Caco-2 (cell line): Measurements from ENCODE around the gene VPS13C. TPM values are rescaled to one million over a fixed set of nuclear protein-coding genes. Genes with fewer than 3 reads are reported as not detected.
A peak's percentile ranks its signal among the peaks of the same experiment; 100 is the strongest.

ENCODE experiments used
- BruUV-seq: library from RNA; stranded (reverse); fragments of 400-500 nt; replicated peaks from 2 replicates; lab custom pipeline; 2021; lab: Mats Ljungman, UMichigan
- CTCF ChIA-PET: fragments of 300-600 bp; sonication (Branson Sonifier 250); formaldehyde crosslinking; loops from one replicate; lab custom pipeline; 2022; ENCODE audit warnings: antibody characterized with exemption; lab: Charles Lee
- POLR2A ChIA-PET: fragments of 300-600 bp; sonication (Branson Sonifier 250); formaldehyde crosslinking; loops from one replicate; lab custom pipeline; 2022; ENCODE audit warnings: antibody characterized with exemption; lab: Charles Lee
- DNase-seq, 2 experiments: peaks; one replicate each; pipeline versions ENCODE4 v3.0.0 to v3.0.0-alpha.2; 2020 to 2022
- H3K27me3 ChIP-seq: replicated peaks from 2 replicates; pipeline ENCODE4 v1.6.0; 2011; ENCODE audit warnings: low read length; ENCODE audit not compliant: control insufficient read depth, insufficient read depth
- H3K36me3 ChIP-seq: 2 replicates; pipeline ENCODE4 v1.5.1; 2011; ENCODE audit warnings: low read length; ENCODE audit not compliant: control insufficient read depth, insufficient read depth
- H3K4me1 ChIP-seq: fragments of 250-450 bp; sonication (Bioruptor Pico); 2 replicates; pipeline ENCODE4 v1.5.1; 2020; ENCODE audit warnings: mild to moderate bottlenecking
- H3K4me3 ChIP-seq: 2 replicates; pipeline ENCODE4 v1.5.1; 2011; ENCODE audit warnings: low read depth, mild to moderate bottlenecking, control low read depth, low read length
- H3K9me3 ChIP-seq: fragments of 250-450 bp; sonication (Bioruptor Pico); 2 replicates; pipeline ENCODE4 v1.5.1; 2020; ENCODE audit warnings: mild to moderate bottlenecking, moderate library complexity
- H3K27ac Mint-ChIP-seq: one replicate; pipeline ENCODE4 v1.8.0; 2022; ENCODE audit warnings: mixed read lengths; ENCODE audit not compliant: unreplicated experiment
- H3K27me3 Mint-ChIP-seq: one replicate; pipeline ENCODE4 v1.8.0; 2022; ENCODE audit warnings: mixed read lengths; ENCODE audit not compliant: insufficient read depth, unreplicated experiment
- H3K36me3 Mint-ChIP-seq: one replicate; pipeline ENCODE4 v1.8.0; 2022; ENCODE audit warnings: mild to moderate bottlenecking, mixed read lengths; ENCODE audit not compliant: insufficient read depth, unreplicated experiment
- H3K4me1 Mint-ChIP-seq: one replicate; pipeline ENCODE4 v1.8.0; 2022; ENCODE audit warnings: low read depth, mixed read lengths; ENCODE audit not compliant: unreplicated experiment
- H3K4me3 Mint-ChIP-seq: one replicate; pipeline ENCODE4 v1.8.0; 2022; ENCODE audit warnings: mild to moderate bottlenecking, moderate library complexity, mixed read lengths; ENCODE audit not compliant: unreplicated experiment
- H3K9me3 Mint-ChIP-seq: one replicate; pipeline ENCODE4 v1.8.0; 2022; ENCODE audit warnings: mixed read lengths; ENCODE audit not compliant: unreplicated experiment
- intact Hi-C: fragments of 100-400 bp; cut with micrococcal nuclease; formaldehyde crosslinking; loops from one replicate; pipeline ENCODE4 v1.10.0; 2022; ENCODE audit not compliant: unreplicated experiment
- total RNA-seq: library from RNA; stranded (reverse); gene quantifications from 2 replicates; pipeline ENCODE4 v1.2.3, GENCODE V29; 2022
- TF ChIP-seq, protein P1 (sequence below), 2 experiments: fragments of 200-600 bp in 1 of 2; IDR thresholded peaks; 1 replicate in 1 of 2; 2 replicates in 1 of 2; pipeline versions ENCODE4 v1.5.1 to v1.8.0; 2011 to 2022; ENCODE audit warnings: antibody characterized with exemption in 1 of 2, control low read depth in 1 of 2, inconsistent platforms in 1 of 2, low read depth in 1 of 2, low read length in 1 of 2, mild to moderate bottlenecking in 1 of 2, moderate library complexity in 1 of 2; ENCODE audit not compliant: insufficient read depth in 1 of 2, severe bottlenecking in 1 of 2, unreplicated experiment in 1 of 2

Gene VPS13C
- total RNA-seq, 1 experiment from 2014 or later, result 42.4 TPM

DNA sequence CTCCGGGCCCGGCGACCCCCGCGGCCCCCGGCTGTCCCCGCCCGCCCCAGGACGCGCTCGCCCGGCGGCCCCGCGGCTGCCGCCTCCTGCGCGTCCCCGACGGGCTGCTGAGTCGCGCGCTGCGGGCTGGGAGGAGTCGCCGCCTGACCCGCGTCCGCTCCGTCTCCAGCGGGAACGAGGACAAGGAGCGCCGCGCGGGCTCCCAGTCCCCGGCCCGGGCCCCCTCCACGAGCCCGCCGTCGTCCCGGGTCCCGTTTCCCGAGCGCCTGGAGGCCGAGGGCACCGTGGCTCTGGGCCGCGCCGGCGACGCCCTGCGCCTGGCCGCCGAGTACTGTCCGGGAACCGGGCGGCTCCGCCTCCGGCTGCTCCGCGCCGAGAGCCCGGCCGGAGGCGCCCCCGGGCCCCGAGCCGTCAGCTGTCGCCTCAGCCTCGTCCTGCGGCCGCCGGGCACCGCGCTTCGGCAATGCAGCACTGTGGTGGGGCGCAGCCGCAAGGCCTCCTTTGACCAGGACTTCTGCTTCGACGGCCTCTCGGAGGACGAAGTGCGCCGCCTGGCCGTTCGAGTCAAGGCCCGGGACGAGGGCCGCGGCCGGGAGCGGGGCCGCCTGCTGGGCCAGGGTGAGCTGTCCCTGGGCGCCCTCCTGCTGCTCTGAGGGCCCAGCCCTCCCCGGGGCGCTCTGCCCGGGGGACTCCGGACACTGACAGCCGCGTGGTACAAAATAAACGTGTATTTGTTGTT is 8.0 kb upstream of the VPS13C start:
- no peaks in the 10 kb centered on the region for H3K9me3 Mint-ChIP-seq
- H3K27me3 Mint-ChIP-seq, result peaks cover 6% of the 10 kb centered on the region
- no peak overlapping the region for H3K27ac Mint-ChIP-seq
- no peaks in the 10 kb centered on the region for H3K27me3 ChIP-seq
- peaks cover 6% of the 10 kb centered on the region for H3K36me3 Mint-ChIP-seq
- POLR2A ChIA-PET, result no interaction called here
- intact Hi-C loops, result loop anchor here (1.0 kb wide), 1 partner anchor 8 kb away; the partner anchor contains the start of gene VPS13C
- TF ChIP-seq, protein P1, sequence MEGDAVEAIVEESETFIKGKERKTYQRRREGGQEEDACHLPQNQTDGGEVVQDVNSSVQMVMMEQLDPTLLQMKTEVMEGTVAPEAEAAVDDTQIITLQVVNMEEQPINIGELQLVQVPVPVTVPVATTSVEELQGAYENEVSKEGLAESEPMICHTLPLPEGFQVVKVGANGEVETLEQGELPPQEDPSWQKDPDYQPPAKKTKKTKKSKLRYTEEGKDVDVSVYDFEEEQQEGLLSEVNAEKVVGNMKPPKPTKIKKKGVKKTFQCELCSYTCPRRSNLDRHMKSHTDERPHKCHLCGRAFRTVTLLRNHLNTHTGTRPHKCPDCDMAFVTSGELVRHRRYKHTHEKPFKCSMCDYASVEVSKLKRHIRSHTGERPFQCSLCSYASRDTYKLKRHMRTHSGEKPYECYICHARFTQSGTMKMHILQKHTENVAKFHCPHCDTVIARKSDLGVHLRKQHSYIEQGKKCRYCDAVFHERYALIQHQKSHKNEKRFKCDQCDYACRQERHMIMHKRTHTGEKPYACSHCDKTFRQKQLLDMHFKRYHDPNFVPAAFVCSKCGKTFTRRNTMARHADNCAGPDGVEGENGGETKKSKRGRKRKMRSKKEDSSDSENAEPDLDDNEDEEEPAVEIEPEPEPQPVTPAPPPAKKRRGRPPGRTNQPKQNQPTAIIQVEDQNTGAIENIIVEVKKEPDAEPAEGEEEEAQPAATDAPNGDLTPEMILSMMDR (IDR thresholded peaks at IDR 0.05; ENCODE audit: insufficient read depth in 1 of 2, low read depth in 1 of 2, low read length in 1 of 2, severe bottlenecking in 1 of 2, unreplicated experiment in 1 of 2), result peak in 1 of 2 experiments; percentile 9
- H3K4me1 ChIP-seq, result peaks cover 10% of the 10 kb centered on the region
- H3K4me3 ChIP-seq, result peak overlapping the region; percentile 44
- DNase-seq, result peak; percentile 51 to 72
- no TSS peak for BruUV-seq
- CTCF ChIA-PET, result interaction anchor here (0.5 to 1.0 kb wide), 2 partner anchors 8 to 251 kb away, joined by 5 to 6 read pairs; partner anchors contain the start of gene VPS13C
- H3K9me3 ChIP-seq, result no peaks in the 10 kb centered on the region
- H3K4me3 Mint-ChIP-seq, result peak overlapping the region; percentile 73
- no peaks in the 10 kb centered on the region for H3K4me1 Mint-ChIP-seq
- no peaks in the 10 kb centered on the region for H3K36me3 ChIP-seq

DNA sequence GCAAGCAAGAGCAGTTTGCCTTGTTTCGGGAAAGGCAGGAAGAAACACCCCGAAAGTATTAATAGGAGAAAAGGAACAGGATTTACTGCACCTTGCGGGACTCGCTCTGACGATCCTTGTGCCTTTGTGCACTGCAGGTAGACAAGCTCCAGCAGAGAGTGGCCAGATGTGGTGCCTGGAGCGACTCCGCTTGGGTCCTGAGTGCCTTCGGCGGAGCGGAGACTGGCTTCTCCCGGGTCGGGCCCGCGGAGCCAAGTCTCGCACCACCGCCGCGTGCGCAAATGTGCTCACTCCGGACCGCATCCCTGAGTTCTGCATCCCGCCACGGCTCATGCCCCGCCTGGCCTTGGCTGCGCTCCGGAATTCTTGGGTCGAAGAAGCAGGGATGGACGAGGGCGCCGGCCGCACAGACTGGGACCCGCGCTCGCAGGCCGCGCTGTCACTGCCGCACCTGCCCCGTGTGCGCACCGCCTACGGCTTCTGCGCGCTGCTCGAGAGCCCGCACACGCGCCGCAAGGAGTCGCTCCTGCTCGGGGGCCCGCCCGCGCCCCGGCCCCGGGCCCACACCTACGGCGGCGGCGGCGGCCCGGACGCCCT is 7.3 kb upstream of the VPS13C start:
- TF ChIP-seq, protein P1 (IDR thresholded peaks at IDR 0.05; ENCODE audit: insufficient read depth in 1 of 2, low read depth in 1 of 2, low read length in 1 of 2, severe bottlenecking in 1 of 2, unreplicated experiment in 1 of 2), result no peak
- Mint-ChIP-seq H3K4me1 (no peaks in the 10 kb centered on the region), H3K36me3 (peaks cover 6% of the 10 kb centered on the region), H3K27ac (no peak overlapping the region), H3K9me3 (no peaks in the 10 kb centered on the region), H3K27me3 (peaks cover 3% of the 10 kb centered on the region), H3K4me3 (peak overlapping the region; percentile 73)
- H3K4me3 ChIP-seq, result peak overlapping the region; percentile 38
- DNase-seq, result peak in 1 of 2 experiments; percentile 44
- no peaks in the 10 kb centered on the region for H3K9me3 ChIP-seq
- BruUV-seq, result no TSS peak
- H3K36me3 ChIP-seq, result no peaks in the 10 kb centered on the region
- peaks cover 10% of the 10 kb centered on the region for H3K4me1 ChIP-seq
- H3K27me3 ChIP-seq, result no peaks in the 10 kb centered on the region
- intact Hi-C loops, result loop anchor here (1.0 to 2.0 kb wide), 3 partner anchors 7 to 239 kb away; partner anchors contain the start of gene VPS13C
- CTCF ChIA-PET, result interaction anchor here (0.5 to 1.2 kb wide), 3 partner anchors 75 to 250 kb away, joined by 3 to 6 read pairs (median 4); no protein-coding TSS in a partner anchor
- POLR2A ChIA-PET, result no interaction called here

DNA sequence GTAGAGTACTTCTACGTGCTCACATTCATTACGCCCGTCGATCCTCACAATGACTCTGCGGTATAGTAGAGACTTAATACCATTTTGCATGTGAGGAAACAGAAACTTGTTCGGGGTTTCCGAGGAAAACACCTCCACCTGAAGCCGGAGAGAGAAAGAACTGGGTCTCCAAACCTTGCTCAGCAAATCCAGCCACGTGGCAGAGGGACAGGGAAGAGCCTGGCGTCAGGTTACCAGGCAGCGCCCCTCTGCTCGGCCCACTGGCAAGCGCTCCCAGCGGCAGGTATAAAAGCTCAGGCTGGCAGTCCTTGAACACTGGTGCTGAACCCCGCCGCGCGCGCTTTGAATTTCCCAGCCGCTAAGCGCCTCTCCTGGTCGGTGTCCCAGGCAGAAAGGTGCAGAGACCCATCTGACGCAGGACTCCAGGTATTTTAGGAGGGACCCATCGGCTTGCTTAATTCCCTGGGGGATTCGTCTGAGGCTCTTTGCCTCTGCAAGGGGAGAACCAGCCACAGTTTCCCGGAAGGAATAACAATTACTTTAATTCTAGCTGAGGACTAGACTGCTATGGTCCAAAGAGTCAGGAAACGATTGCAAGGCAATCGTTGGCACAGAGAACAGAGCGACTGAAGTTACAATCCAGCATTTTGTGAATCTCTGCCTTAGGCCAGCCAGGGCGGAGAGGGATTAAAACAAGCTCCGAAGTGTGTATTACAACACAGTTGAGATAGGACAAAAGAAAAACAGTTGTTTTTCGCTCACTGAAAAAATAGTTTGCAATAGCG is 6.6 kb upstream of the VPS13C start, which contains the start of gene C2CD4A:
C2CD4A (plus strand) TSS at position 315 of the 785 bp plus-strand sequence. CDS start 637 bp downstream, outside the sequence.
- Mint-ChIP-seq H3K27me3 (peaks cover 3% of the 10 kb centered on the region), H3K4me3 (peak within 1 kb of the TSS; percentile 73), H3K4me1 (peaks cover 3% of the 10 kb centered on the region), H3K9me3 (no peaks in the 10 kb centered on the region), H3K36me3 (peaks cover 6% of the 10 kb centered on the region), H3K27ac (no peak within 1 kb of the TSS)
- Histone ChIP-seq H3K4me1 (peaks cover 10% of the 10 kb centered on the region), H3K36me3 (no peaks in the 10 kb centered on the region), H3K4me3 (peak within 1 kb of the TSS; percentile 38), H3K9me3 (no peaks in the 10 kb centered on the region), H3K27me3 (no peaks in the 10 kb centered on the region)
- ChIA-PET CTCF (interaction anchor here (0.6 to 1.2 kb wide), 2 partner anchors 76 to 240 kb away, joined by 3 to 4 read pairs; no protein-coding TSS in a partner anchor), POLR2A (no interaction called here)
- BruUV-seq, result TSS peak; percentile 87
- intact Hi-C loops, result loop anchor here (2.0 kb wide), 2 partner anchors 44 to 240 kb away; no protein-coding TSS in a partner anchor
- TF ChIP-seq, protein P1 (IDR thresholded peaks at IDR 0.05; ENCODE audit: insufficient read depth in 1 of 2, low read depth in 1 of 2, low read length in 1 of 2, severe bottlenecking in 1 of 2, unreplicated experiment in 1 of 2), result peak in 1 of 2 experiments; percentile 37
- DNase-seq, result peak; percentile 87 to 90
